Measurements from ENCODE around the gene ZNF423.

GRCh38 chr16:49617016-49617629, 238.8 kb downstream of the ZNF423 start:
- TF ChIP-seq POLR2A (IDR thresholded peaks at IDR 0.05) (no peak), CTCF (IDR thresholded peaks at IDR 0.05) (no peak)

Data from lower leg skin (tissue), 3 donors.